K562 (cell line): ENCODE data around the gene RSBN1L. TPM values are rescaled to one million over a fixed set of nuclear protein-coding genes. Genes with fewer than 3 reads are reported as not detected.
A peak's percentile ranks its signal among the peaks of the same experiment; 100 is the strongest.

ENCODE experiments used
- ATF1 ChIP-seq, 2 experiments: fragments of 450-650 bp in 1 of 2; IDR thresholded peaks; 2 replicates each; pipeline ENCODE4 v1.6.1; 2016; ENCODE audit warnings: missing compliant biosample characterization in 1 of 2, missing genetic modification characterization in 1 of 2
- CHD4 ChIP-seq: fragments of 200-600 bp; sonication (generic); IDR thresholded peaks from 3 replicates; pipeline ENCODE4 v1.6.1; 2012; ENCODE audit warnings: low read depth, mild to moderate bottlenecking, mixed read lengths, low read length, inconsistent platforms; ENCODE audit not compliant: insufficient read depth, insufficient replicate concordance, poor library complexity, severe bottlenecking
- GTF2A2 ChIP-seq: IDR thresholded peaks from 2 replicates; pipeline ENCODE4 v1.6.1; 2016; ENCODE audit warnings: mild to moderate bottlenecking, missing genetic modification characterization, missing compliant biosample characterization
- NFRKB ChIP-seq: fragments of 450-650 bp; IDR thresholded peaks from 2 replicates; pipeline ENCODE4 v1.6.1; 2016; ENCODE audit warnings: low read depth
- RB1 ChIP-seq: fragments of 450-650 bp; IDR thresholded peaks from 2 replicates; pipeline ENCODE4 v1.6.1; 2017; ENCODE audit warnings: low read depth, mild to moderate bottlenecking
- RBM39 ChIP-seq: fragments of 200-400 bp; formaldehyde crosslinking; optimal IDR thresholded peaks from 2 replicates; pipeline ENCODE3; 2018; ENCODE audit warnings: low read depth, low read length
- RFX5 ChIP-seq: IDR thresholded peaks from 2 replicates; pipeline ENCODE4 v1.6.1; 2011; ENCODE audit warnings: low read depth, mild to moderate bottlenecking, improper control_type of control experiment, low read length
- SNIP1 ChIP-seq: fragments of 450-650 bp; IDR thresholded peaks from 2 replicates; pipeline ENCODE4 v1.7.1; 2017; ENCODE audit warnings: low read depth, mild to moderate bottlenecking
- WHSC1 ChIP-seq: IDR thresholded peaks from one replicate; pipeline ENCODE4 v1.6.1; 2012; ENCODE audit warnings: low read length, control low read depth, inconsistent platforms
- ZFPM2 ChIP-seq: fragments of 250-450 bp; sonication (Bioruptor Pico); IDR thresholded peaks from 2 replicates; pipeline ENCODE4 v1.5.1; 2022; ENCODE audit warnings: mild to moderate bottlenecking
- ZNF316 ChIP-seq: fragments of 450-650 bp; IDR thresholded peaks from 2 replicates; pipeline ENCODE4 v1.6.1; 2016
- ZNF695 ChIP-seq: fragments of 450-650 bp; formaldehyde crosslinking; IDR thresholded peaks from 2 replicates; pipeline ENCODE4 v1.4.0; 2020; ENCODE audit warnings: mild to moderate bottlenecking, moderate library complexity
- polyA plus RNA-seq, 8 experiments: library from polyadenylated mRNA; depleted of rRNA in 4 of 8; stranded (reverse) in 5 of 8; unstranded in 3 of 8; fragments of >200 nt; fragmentation: Nextera tagmentation in 2 of 8; fragmentation: Illumina TruSeq in 1 of 8; extraction: Ambion mirVana in 2 of 8; extraction: Trizol in 1 of 8; gene quantifications; 2 replicates each; pipeline versions ENCODE4 v1.2.1 to v1.2.3, GENCODE V29; 2011 to 2014; ENCODE audit warnings: inconsistent platforms in 1 of 8, missing spikeins in 1 of 8
- total RNA-seq, 7 experiments: library from RNA; depleted of rRNA in 6 of 7; stranded (reverse); fragments of >200 nt in 6 of 7; fragmentation: Illumina TruSeq in 2 of 7; extraction: Trizol in 2 of 7; gene quantifications; 2 replicates each; pipeline versions ENCODE4 v1.2.1 to v1.2.3, GENCODE V29; 2011 to 2021; ENCODE audit warnings: low replicate concordance in 1 of 7
- TF ChIP-seq, protein P1 (sequence below): fragments of 450-650 bp; IDR thresholded peaks from 2 replicates; pipeline ENCODE4 v1.6.1; 2018; ENCODE audit not compliant: partially characterized antibody
- TF ChIP-seq, protein P2 (sequence below): sonication (generic); formaldehyde crosslinking; IDR thresholded peaks from 2 replicates; pipeline ENCODE4 v1.8.0; 2022; ENCODE audit warnings: mild to moderate bottlenecking, missing genetic modification reagents, borderline replicate concordance
- TF ChIP-seq, protein P3 (sequence below), 2 experiments: fragments of 450-650 bp in 1 of 2; IDR thresholded peaks; 2 replicates each; pipeline ENCODE4 v1.6.1; 2011 to 2017; ENCODE audit warnings: low read depth in 2 of 2, antibody characterized with exemption in 1 of 2, borderline replicate concordance in 1 of 2, low read length in 1 of 2, mild to moderate bottlenecking in 1 of 2, mixed read lengths in 1 of 2; ENCODE audit not compliant: control insufficient read depth in 1 of 2
- TF ChIP-seq, protein P4 (sequence below): IDR thresholded peaks from 3 replicates; pipeline ENCODE4 v1.6.1; 2011; ENCODE audit warnings: borderline replicate concordance, mild to moderate bottlenecking, moderate library complexity; ENCODE audit not compliant: insufficient read length; ENCODE audit errors: extremely low read depth

RSBN1L gene
- total and polyA plus RNA-seq, 9 of the 15 experiments (the other 6 are each of a cell fraction or from before 2014, with no cell fraction given): 6.2 to 35.2 (median 20.1) TPM

DNA sequence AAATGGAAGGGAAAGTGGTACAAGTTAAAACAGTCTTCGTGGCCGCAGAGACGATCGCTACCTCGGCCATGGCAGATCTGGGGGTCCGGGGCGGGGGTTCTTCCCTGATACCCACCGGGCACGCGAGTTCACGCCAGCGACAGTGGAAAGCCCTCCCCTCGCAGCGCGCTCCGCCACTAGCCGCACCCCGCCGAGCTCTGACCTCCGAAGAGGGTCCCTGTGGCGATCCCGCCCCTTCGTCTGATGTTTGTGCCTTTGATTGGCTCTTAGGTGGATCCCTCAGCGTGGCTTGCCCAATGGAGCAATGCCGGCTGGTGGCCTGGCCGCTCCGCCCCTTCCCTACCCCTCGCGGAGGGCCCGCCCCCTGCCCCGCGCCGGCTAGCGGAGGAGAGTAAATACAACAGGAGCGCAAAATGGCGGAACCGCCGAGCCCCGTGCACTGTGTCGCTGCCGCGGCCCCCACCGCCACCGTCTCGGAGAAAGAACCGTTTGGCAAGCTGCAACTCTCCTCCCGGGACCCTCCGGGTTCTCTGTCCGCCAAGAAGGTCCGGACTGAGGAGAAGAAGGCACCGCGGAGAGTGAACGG, at the start of gene RSBN1L (continued):
- TF ChIP-seq, protein P1, sequence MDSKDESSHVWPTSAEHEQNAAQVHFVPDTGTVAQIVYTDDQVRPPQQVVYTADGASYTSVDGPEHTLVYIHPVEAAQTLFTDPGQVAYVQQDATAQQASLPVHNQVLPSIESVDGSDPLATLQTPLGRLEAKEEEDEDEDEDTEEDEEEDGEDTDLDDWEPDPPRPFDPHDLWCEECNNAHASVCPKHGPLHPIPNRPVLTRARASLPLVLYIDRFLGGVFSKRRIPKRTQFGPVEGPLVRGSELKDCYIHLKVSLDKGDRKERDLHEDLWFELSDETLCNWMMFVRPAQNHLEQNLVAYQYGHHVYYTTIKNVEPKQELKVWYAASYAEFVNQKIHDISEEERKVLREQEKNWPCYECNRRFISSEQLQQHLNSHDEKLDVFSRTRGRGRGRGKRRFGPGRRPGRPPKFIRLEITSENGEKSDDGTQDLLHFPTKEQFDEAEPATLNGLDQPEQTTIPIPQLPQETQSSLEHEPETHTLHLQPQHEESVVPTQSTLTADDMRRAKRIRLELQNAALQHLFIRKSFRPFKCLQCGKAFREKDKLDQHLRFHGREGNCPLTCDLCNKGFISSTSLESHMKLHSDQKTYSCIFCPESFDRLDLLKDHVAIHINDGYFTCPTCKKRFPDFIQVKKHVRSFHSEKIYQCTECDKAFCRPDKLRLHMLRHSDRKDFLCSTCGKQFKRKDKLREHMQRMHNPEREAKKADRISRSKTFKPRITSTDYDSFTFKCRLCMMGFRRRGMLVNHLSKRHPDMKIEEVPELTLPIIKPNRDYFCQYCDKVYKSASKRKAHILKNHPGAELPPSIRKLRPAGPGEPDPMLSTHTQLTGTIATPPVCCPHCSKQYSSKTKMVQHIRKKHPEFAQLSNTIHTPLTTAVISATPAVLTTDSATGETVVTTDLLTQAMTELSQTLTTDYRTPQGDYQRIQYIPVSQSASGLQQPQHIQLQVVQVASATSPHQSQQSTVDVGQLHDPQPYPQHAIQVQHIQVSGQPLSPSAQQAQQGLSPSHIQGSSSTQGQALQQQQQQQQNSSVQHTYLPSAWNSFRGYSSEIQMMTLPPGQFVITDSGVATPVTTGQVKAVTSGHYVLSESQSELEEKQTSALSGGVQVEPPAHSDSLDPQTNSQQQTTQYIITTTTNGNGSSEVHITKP: peak; percentile 60
- TF ChIP-seq WHSC1: no peak
- no peak for TF ChIP-seq GTF2A2 (tag)
- TF ChIP-seq SNIP1: no peak
- no peak for TF ChIP-seq ATF1 (CRISPR knock-in tag; IDR thresholded peaks at IDR 0.05)
- TF ChIP-seq ATF1 (tag; IDR thresholded peaks at IDR 0.05): peak; percentile 95
- TF ChIP-seq ZNF316: no peak
- no peak for TF ChIP-seq ZNF695
- no peak for TF ChIP-seq RBM39
- TF ChIP-seq ZFPM2 (CRISPR knock-in tag): no peak
- TF ChIP-seq RFX5: no peak
- TF ChIP-seq, protein P2, sequence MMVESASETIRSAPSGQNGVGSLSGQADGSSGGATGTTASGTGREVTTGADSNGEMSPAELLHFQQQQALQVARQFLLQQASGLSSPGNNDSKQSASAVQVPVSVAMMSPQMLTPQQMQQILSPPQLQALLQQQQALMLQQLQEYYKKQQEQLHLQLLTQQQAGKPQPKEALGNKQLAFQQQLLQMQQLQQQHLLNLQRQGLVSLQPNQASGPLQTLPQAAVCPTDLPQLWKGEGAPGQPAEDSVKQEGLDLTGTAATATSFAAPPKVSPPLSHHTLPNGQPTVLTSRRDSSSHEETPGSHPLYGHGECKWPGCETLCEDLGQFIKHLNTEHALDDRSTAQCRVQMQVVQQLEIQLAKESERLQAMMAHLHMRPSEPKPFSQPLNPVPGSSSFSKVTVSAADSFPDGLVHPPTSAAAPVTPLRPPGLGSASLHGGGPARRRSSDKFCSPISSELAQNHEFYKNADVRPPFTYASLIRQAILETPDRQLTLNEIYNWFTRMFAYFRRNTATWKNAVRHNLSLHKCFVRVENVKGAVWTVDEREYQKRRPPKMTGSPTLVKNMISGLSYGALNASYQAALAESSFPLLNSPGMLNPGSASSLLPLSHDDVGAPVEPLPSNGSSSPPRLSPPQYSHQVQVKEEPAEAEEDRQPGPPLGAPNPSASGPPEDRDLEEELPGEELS: no peak
- no peak for TF ChIP-seq CHD4
- TF ChIP-seq RB1: no peak
- peak; percentile 98 for TF ChIP-seq NFRKB
- TF ChIP-seq, protein P3, sequence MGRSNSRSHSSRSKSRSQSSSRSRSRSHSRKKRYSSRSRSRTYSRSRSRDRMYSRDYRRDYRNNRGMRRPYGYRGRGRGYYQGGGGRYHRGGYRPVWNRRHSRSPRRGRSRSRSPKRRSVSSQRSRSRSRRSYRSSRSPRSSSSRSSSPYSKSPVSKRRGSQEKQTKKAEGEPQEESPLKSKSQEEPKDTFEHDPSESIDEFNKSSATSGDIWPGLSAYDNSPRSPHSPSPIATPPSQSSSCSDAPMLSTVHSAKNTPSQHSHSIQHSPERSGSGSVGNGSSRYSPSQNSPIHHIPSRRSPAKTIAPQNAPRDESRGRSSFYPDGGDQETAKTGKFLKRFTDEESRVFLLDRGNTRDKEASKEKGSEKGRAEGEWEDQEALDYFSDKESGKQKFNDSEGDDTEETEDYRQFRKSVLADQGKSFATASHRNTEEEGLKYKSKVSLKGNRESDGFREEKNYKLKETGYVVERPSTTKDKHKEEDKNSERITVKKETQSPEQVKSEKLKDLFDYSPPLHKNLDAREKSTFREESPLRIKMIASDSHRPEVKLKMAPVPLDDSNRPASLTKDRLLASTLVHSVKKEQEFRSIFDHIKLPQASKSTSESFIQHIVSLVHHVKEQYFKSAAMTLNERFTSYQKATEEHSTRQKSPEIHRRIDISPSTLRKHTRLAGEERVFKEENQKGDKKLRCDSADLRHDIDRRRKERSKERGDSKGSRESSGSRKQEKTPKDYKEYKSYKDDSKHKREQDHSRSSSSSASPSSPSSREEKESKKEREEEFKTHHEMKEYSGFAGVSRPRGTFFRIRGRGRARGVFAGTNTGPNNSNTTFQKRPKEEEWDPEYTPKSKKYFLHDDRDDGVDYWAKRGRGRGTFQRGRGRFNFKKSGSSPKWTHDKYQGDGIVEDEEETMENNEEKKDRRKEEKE (IDR thresholded peaks at IDR 0.05; ENCODE audit: borderline replicate concordance in 1 of 2, control insufficient read depth in 1 of 2, low read depth in 2 of 2, low read length in 1 of 2): no peak
- TF ChIP-seq, protein P4, sequence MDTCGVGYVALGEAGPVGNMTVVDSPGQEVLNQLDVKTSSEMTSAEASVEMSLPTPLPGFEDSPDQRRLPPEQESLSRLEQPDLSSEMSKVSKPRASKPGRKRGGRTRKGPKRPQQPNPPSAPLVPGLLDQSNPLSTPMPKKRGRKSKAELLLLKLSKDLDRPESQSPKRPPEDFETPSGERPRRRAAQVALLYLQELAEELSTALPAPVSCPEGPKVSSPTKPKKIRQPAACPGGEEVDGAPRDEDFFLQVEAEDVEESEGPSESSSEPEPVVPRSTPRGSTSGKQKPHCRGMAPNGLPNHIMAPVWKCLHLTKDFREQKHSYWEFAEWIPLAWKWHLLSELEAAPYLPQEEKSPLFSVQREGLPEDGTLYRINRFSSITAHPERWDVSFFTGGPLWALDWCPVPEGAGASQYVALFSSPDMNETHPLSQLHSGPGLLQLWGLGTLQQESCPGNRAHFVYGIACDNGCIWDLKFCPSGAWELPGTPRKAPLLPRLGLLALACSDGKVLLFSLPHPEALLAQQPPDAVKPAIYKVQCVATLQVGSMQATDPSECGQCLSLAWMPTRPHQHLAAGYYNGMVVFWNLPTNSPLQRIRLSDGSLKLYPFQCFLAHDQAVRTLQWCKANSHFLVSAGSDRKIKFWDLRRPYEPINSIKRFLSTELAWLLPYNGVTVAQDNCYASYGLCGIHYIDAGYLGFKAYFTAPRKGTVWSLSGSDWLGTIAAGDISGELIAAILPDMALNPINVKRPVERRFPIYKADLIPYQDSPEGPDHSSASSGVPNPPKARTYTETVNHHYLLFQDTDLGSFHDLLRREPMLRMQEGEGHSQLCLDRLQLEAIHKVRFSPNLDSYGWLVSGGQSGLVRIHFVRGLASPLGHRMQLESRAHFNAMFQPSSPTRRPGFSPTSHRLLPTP: no peak
